H9 (cell line): ENCODE measurements around the gene PLOD1. TPM values are rescaled to one million over a fixed set of nuclear protein-coding genes. Genes with fewer than 3 reads are reported as not detected.

Experiments
- DNase-seq: peaks from one replicate; pipeline ENCODE4 v3.0.0-alpha.2; 2017
- H2AFZ ChIP-seq: one replicate; pipeline ENCODE4 v1.6.1; 2013; ENCODE audit warnings: mild to moderate bottlenecking, low read length, control low read depth, moderate library complexity
- H2AK5ac ChIP-seq: 2 replicates; pipeline ENCODE4 v1.6.1; 2013; ENCODE audit warnings: low read length, control low read depth, mixed read lengths; ENCODE audit not compliant: insufficient read length
- H2BK120ac ChIP-seq: one replicate; pipeline ENCODE4 v1.6.1; 2013; ENCODE audit warnings: low read depth, mild to moderate bottlenecking, low read length, control low read depth, inconsistent platforms; ENCODE audit not compliant: poor library complexity, severe bottlenecking
- H2BK12ac ChIP-seq: 2 replicates; pipeline ENCODE4 v1.6.1; 2013; ENCODE audit warnings: low read length, control low read depth, mixed read lengths, low read depth; ENCODE audit not compliant: insufficient read length
- H2BK15ac ChIP-seq: 2 replicates; pipeline ENCODE4 v1.6.1; 2013; ENCODE audit warnings: low read depth, low read length, control low read depth
- H2BK20ac ChIP-seq: one replicate; pipeline ENCODE4 v1.6.1; 2013; ENCODE audit warnings: low read depth, mild to moderate bottlenecking, low read length, control low read depth, inconsistent platforms; ENCODE audit not compliant: poor library complexity, severe bottlenecking
- H2BK5ac ChIP-seq: 2 replicates; pipeline ENCODE4 v1.6.1; 2013; ENCODE audit warnings: low read length, control low read depth, mixed read lengths; ENCODE audit not compliant: insufficient read length
- H3K14ac ChIP-seq: 2 replicates; pipeline ENCODE4 v1.6.1; 2013; ENCODE audit warnings: low read length, control low read depth; ENCODE audit not compliant: insufficient read depth
- H3K18ac ChIP-seq: 2 replicates; pipeline ENCODE4 v1.6.1; 2013; ENCODE audit warnings: low read depth, mild to moderate bottlenecking, mixed read lengths, low read length, control low read depth; ENCODE audit not compliant: insufficient read length
- H3K23ac ChIP-seq: 2 replicates; pipeline ENCODE4 v1.6.1; 2013; ENCODE audit warnings: low read length, control low read depth, mixed read lengths, low read depth; ENCODE audit not compliant: insufficient read length
- H3K23me2 ChIP-seq: 2 replicates; pipeline ENCODE4 v1.6.1; 2013; ENCODE audit warnings: low read depth, mild to moderate bottlenecking, mixed read lengths, low read length, control low read depth; ENCODE audit not compliant: insufficient read length, poor library complexity, severe bottlenecking
- H3K27ac ChIP-seq: 2 replicates; pipeline ENCODE4 v1.5.1; 2013; ENCODE audit warnings: low read length, control low read depth, mixed read lengths, low read depth; ENCODE audit not compliant: insufficient read length
- H3K27me3 ChIP-seq: 2 replicates; pipeline ENCODE4 v1.6.1; 2013; ENCODE audit warnings: low read length, control low read depth, inconsistent platforms; ENCODE audit not compliant: insufficient read depth
- H3K4ac ChIP-seq: 2 replicates; pipeline ENCODE4 v1.6.1; 2013; ENCODE audit warnings: low read depth, mild to moderate bottlenecking, control low read depth, inconsistent platforms, low read length, moderate library complexity
- H3K4me1 ChIP-seq: 2 replicates; pipeline ENCODE4 v1.6.1; 2013; ENCODE audit warnings: low read length, control low read depth, inconsistent platforms; ENCODE audit not compliant: insufficient read depth
- H3K4me2 ChIP-seq: 2 replicates; pipeline ENCODE4 v1.6.1; 2013; ENCODE audit warnings: low read length, control low read depth, mixed read lengths; ENCODE audit not compliant: insufficient read length, insufficient read depth
- H3K56ac ChIP-seq: 2 replicates; pipeline ENCODE4 v1.6.1; 2013; ENCODE audit warnings: low read depth, mild to moderate bottlenecking, mixed read lengths, low read length, control low read depth; ENCODE audit not compliant: insufficient read length
- H3K79me1 ChIP-seq: 2 replicates; pipeline ENCODE4 v1.6.1; 2013; ENCODE audit warnings: low read depth, mild to moderate bottlenecking, moderate library complexity, low read length, control low read depth, inconsistent platforms; ENCODE audit not compliant: insufficient read depth, poor library complexity, severe bottlenecking
- H3K79me2 ChIP-seq: 2 replicates; pipeline ENCODE4 v1.6.1; 2013; ENCODE audit warnings: low read length, control low read depth, inconsistent platforms; ENCODE audit not compliant: insufficient read depth
- H3K9ac ChIP-seq: 2 replicates; pipeline ENCODE4 v1.6.1; 2013; ENCODE audit warnings: low read length, control low read depth, mixed read lengths; ENCODE audit not compliant: insufficient read length; ENCODE audit errors: extremely low read depth
- H3K9me3 ChIP-seq: one replicate; pipeline ENCODE4 v1.6.1; 2013; ENCODE audit warnings: low read depth, low read length, inconsistent platforms; ENCODE audit not compliant: control insufficient read depth
- H3T11ph ChIP-seq: one replicate; pipeline ENCODE4 v1.6.1; 2013; ENCODE audit warnings: mild to moderate bottlenecking, low read length, control low read depth, inconsistent platforms
- H4K20me1 ChIP-seq: one replicate; pipeline ENCODE4 v1.6.1; 2013; ENCODE audit not compliant: control insufficient read depth, insufficient read length, insufficient read depth
- H4K5ac ChIP-seq: 2 replicates; pipeline ENCODE4 v1.6.1; 2013; ENCODE audit warnings: low read depth, mild to moderate bottlenecking, mixed read lengths, low read length, control low read depth; ENCODE audit not compliant: insufficient read length
- H4K8ac ChIP-seq: replicated peaks from 2 replicates; pipeline ENCODE4 v1.6.1; 2013; ENCODE audit warnings: low read length, control low read depth, mixed read lengths, low read depth; ENCODE audit not compliant: insufficient read length
- H4K91ac ChIP-seq: 2 replicates; pipeline ENCODE4 v1.6.1; 2013; ENCODE audit warnings: low read depth, mild to moderate bottlenecking, moderate library complexity, mixed read lengths, low read length, control low read depth; ENCODE audit not compliant: insufficient read length
- H3K27ac Mint-ChIP-seq, 3 experiments: 2 replicates in 2 of 3; 3 replicates in 1 of 3; pipeline ENCODE4 v1.8.0; 2020 to 2021; ENCODE audit warnings: mixed read lengths in 3 of 3, mild to moderate bottlenecking in 1 of 3, moderate library complexity in 1 of 3
- H3K27me3 Mint-ChIP-seq: 2 replicates; pipeline ENCODE4 v1.8.0; 2021; ENCODE audit warnings: low read depth, mild to moderate bottlenecking, moderate library complexity, mixed read lengths
- H3K36me3 Mint-ChIP-seq, 3 experiments: 2 replicates in 2 of 3; 3 replicates in 1 of 3; pipeline ENCODE4 v1.8.0; 2020 to 2021; ENCODE audit warnings: low read depth in 3 of 3, mixed read lengths in 3 of 3; ENCODE audit not compliant: insufficient read depth in 1 of 3
- H3K4me1 Mint-ChIP-seq, 2 experiments: 2 replicates each; pipeline ENCODE4 v1.8.0; 2020; ENCODE audit warnings: mixed read lengths in 2 of 2
- H3K4me3 Mint-ChIP-seq, 2 experiments: 2 replicates in 1 of 2; 3 replicates in 1 of 2; pipeline ENCODE4 v1.8.0; 2020 to 2021; ENCODE audit warnings: mild to moderate bottlenecking in 2 of 2, mixed read lengths in 2 of 2, moderate library complexity in 1 of 2
- H3K9me3 Mint-ChIP-seq, 2 experiments: 2 replicates in 1 of 2; 3 replicates in 1 of 2; pipeline ENCODE4 v1.8.0; 2020; ENCODE audit warnings: mild to moderate bottlenecking in 2 of 2, mixed read lengths in 2 of 2, moderate library complexity in 1 of 2
- WGBS: extraction: QIAGEN DNeasy Blood & Tissue Kit; methylation state at CpG from one replicate; pipeline ENCODE4 v1.1.7; 2013; ENCODE audit warnings: missing lambda C conversion rate, low lambda C conversion rate, mixed read lengths; ENCODE audit not compliant: insufficient read length; ENCODE audit errors: extremely low coverage; 5-methylcytosine and 5-hydroxymethylcytosine counted together
- total RNA-seq: library from RNA; stranded (reverse); gene quantifications from 2 replicates; pipeline ENCODE4 v1.2.1, GENCODE V29; 2021
- TF ChIP-seq, protein P1 (sequence below): fragments of 200-600 bp; sonication (generic); conservative IDR thresholded peaks from 3 replicates; pipeline ENCODE4 v1.8.0; 2021; ENCODE audit warnings: antibody characterized with exemption, mild to moderate bottlenecking

The PLOD1 gene
- total RNA-seq, 1 experiment from 2014 or later = 57.0 TPM

DNA sequence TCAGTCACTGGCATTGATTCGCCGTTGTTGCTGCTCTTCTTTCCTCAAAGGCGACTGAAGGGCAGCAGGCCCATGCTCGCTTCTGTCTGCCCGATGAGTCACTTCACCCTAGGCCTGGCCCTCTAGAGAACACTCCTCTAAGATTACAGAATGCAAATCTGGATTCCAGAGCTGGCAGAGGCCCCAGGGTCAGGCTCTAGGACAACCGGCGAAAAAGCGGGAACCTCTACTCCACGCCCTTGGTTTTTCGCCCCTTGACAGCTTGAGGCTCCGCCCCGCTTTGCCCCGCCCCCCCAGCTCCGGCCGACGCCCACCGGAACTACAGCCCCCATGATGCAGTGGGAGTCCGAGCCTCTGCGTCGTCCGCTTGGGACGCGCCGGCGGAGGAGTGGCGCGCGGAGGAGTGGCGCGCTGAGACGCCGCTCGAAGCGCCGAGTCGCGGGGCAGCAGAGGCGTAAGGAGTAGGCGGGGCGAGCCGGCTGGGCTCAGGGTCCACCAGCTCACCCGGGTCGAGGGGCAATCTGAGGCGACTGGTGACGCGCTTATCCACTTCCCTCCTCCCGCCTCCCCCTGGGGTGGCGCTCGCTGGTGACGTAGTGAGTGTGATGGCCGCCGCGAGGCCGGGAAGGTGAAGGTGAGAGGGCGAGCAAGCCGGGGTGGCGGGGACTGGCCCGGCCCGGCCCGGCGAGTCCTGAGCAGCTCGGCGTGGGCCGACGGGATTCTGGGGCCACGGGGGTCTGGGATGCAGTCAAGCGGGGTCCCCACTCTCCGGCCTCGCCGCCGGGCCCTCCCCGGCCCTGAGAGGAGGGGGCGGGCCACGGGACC lies 45.5 kb downstream of the PLOD1 start, which contains the start of gene MFN2:
MFN2 (plus strand) TSS at position 594 of the 825 bp plus-strand sequence. CDS start 8,725 bp downstream, outside the sequence.
- H3K27ac Mint-ChIP-seq = peak within 1 kb of the TSS; percentile 97 to 99 (median 99)
- peaks cover 14 to 20% of the 10 kb centered on the region in 2 experiments for H3K4me1 Mint-ChIP-seq
- Histone ChIP-seq H3K79me1 (no peaks in the 10 kb centered on the region), H4K91ac (no peak within 1 kb of the TSS), H3K79me2 (peaks cover 1% of the 10 kb centered on the region; the same call in 1 of the 2 replicates), H3T11ph (no peak within 1 kb of the TSS), H4K8ac (no peak within 1 kb of the TSS), H2BK120ac (no peak within 1 kb of the TSS), H3K27ac (no peak within 1 kb of the TSS), H2BK15ac (no peak within 1 kb of the TSS), H2AFZ (no peak within 1 kb of the TSS), H3K27me3 (no peaks in the 10 kb centered on the region), H4K5ac (no peak within 1 kb of the TSS), H3K18ac (peak within 1 kb of the TSS; percentile 88), H2BK12ac (no peak within 1 kb of the TSS), H3K4me2 (peak within 1 kb of the TSS; percentile 99), H3K23ac (no peak within 1 kb of the TSS), H2BK20ac (no peak within 1 kb of the TSS), H3K9ac (peak within 1 kb of the TSS; percentile 76), H4K20me1 (no peaks in the 10 kb centered on the region), H3K4ac (no peak within 1 kb of the TSS), H2BK5ac (no peak within 1 kb of the TSS), H2AK5ac (no peak within 1 kb of the TSS), H3K56ac (no peak within 1 kb of the TSS), H3K14ac (peak within 1 kb of the TSS; percentile 89), H3K4me1 (no peaks in the 10 kb centered on the region; the same call in 1 of the 2 replicates), H3K23me2 (peaks cover 9% of the 10 kb centered on the region), H3K9me3 (no peaks in the 10 kb centered on the region)
- TF ChIP-seq, protein P1, sequence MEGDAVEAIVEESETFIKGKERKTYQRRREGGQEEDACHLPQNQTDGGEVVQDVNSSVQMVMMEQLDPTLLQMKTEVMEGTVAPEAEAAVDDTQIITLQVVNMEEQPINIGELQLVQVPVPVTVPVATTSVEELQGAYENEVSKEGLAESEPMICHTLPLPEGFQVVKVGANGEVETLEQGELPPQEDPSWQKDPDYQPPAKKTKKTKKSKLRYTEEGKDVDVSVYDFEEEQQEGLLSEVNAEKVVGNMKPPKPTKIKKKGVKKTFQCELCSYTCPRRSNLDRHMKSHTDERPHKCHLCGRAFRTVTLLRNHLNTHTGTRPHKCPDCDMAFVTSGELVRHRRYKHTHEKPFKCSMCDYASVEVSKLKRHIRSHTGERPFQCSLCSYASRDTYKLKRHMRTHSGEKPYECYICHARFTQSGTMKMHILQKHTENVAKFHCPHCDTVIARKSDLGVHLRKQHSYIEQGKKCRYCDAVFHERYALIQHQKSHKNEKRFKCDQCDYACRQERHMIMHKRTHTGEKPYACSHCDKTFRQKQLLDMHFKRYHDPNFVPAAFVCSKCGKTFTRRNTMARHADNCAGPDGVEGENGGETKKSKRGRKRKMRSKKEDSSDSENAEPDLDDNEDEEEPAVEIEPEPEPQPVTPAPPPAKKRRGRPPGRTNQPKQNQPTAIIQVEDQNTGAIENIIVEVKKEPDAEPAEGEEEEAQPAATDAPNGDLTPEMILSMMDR = no peak
- H3K36me3 Mint-ChIP-seq = peaks cover 17 to 45% (median 38%) of the 10 kb centered on the region in 3 experiments; a peak in 6 of 7 replicates
- no CpG with 5 or more reads among the region's 74 CpGs for WGBS
- peak; percentile 99 for DNase-seq
- no peaks in the 10 kb centered on the region; the same call in 1 of the 2 replicates for H3K27me3 Mint-ChIP-seq
- H3K4me3 Mint-ChIP-seq = peak within 1 kb of the TSS; percentile 96 to 98
- no peaks in the 10 kb centered on the region for H3K9me3 Mint-ChIP-seq
